ENCODE data around the gene CACNB4. TPM values are rescaled to one million over a fixed set of nuclear protein-coding genes. Genes with fewer than 3 reads are reported as not detected.
A peak's percentile ranks its signal among the peaks of the same experiment; 100 is the strongest.

The CACNB4 gene
- total RNA-seq, 1 donor from 2014 or later, result 11.4 TPM

GRCh38 chr2:151991010-151991409 lies 107.8 kb downstream of the CACNB4 start:
- intact Hi-C loops (cut with DNase I), result no loop called here
- ATAC-seq, result no peak

GRCh38 chr2:151989378-151989777 lies 109.5 kb downstream of the CACNB4 start:
- DNase-seq (ENCODE audit: low spot score), result no peak
- intact Hi-C loops (cut with DNase I), result no loop called here
- ATAC-seq, result no peak

More at GRCh38 chr2:151991010-151991409, 107.8 kb downstream of the CACNB4 start:
- no peak for DNase-seq (ENCODE audit: low spot score)

GRCh38 chr2:151987484-151987883 lies 111.4 kb downstream of the CACNB4 start:
- DNase-seq (ENCODE audit: low spot score) (no peak), ATAC-seq (no peak)
- intact Hi-C loops (cut with DNase I), result no loop called here

GRCh38 chr2:151984424-151985083 lies 114.3 kb downstream of the CACNB4 start:
- ATAC-seq, result no peak
- intact Hi-C loops (cut with DNase I), result no loop called here

GRCh38 chr2:151983221-151983620 lies 115.6 kb downstream of the CACNB4 start:
- ATAC-seq (no peak), DNase-seq (ENCODE audit: low spot score) (no peak)
- intact Hi-C loops (cut with DNase I), result no loop called here

More at GRCh38 chr2:151984424-151985083, 114.3 kb downstream of the CACNB4 start:
- no peak for DNase-seq (ENCODE audit: low spot score)

GRCh38 chr2:151981886-151982285 lies 117.0 kb downstream of the CACNB4 start:
- intact Hi-C loops (cut with DNase I), result no loop called here
- no peak for ATAC-seq
- no peak for DNase-seq (ENCODE audit: low spot score)

GRCh38 chr2:151979694-151980093 lies 119.2 kb downstream of the CACNB4 start:
- intact Hi-C loops (cut with DNase I), result no loop called here
- DNase-seq (ENCODE audit: low spot score) (no peak), ATAC-seq (no peak)

GRCh38 chr2:151978709-151979108 lies 120.1 kb downstream of the CACNB4 start:
- intact Hi-C loops (cut with DNase I), result no loop called here
- ATAC-seq, result peak; percentile 32
- DNase-seq (ENCODE audit: low spot score), result no peak

GRCh38 chr2:151977631-151978030 lies 121.2 kb downstream of the CACNB4 start:
- ATAC-seq (no peak), DNase-seq (ENCODE audit: low spot score) (no peak)
- intact Hi-C loops (cut with DNase I), result no loop called here

GRCh38 chr2:151976945-151977353 lies 121.9 kb downstream of the CACNB4 start:
- intact Hi-C loops (cut with DNase I), result no loop called here
- ATAC-seq (no peak), DNase-seq (ENCODE audit: low spot score) (no peak)

- ATAC-seq, result no peak
- intact Hi-C loops (cut with DNase I), result no loop called here
- no peak for DNase-seq (ENCODE audit: low spot score)
These were observed 123.1 kb downstream of the CACNB4 start for GRCh38 chr2:151975460-151976414.

- no peak for ATAC-seq
- DNase-seq (ENCODE audit: low spot score), result no peak
These were observed 123.9 kb downstream of the CACNB4 start for GRCh38 chr2:151974988-151975387.

GRCh38 chr2:151973901-151974199 lies 125.0 kb downstream of the CACNB4 start:
- peak; percentile 60 for DNase-seq (ENCODE audit: low spot score)
- intact Hi-C loops (cut with DNase I), result no loop called here
- peak; percentile 91 for ATAC-seq

More at GRCh38 chr2:151974988-151975387, 123.9 kb downstream of the CACNB4 start:
- intact Hi-C loops (cut with DNase I), result no loop called here

- peak; percentile 55 for ATAC-seq
- intact Hi-C loops (cut with DNase I), result no loop called here
- DNase-seq (ENCODE audit: low spot score), result no peak
These were observed 125.6 kb downstream of the CACNB4 start for GRCh38 chr2:151973013-151973900.

- DNase-seq (ENCODE audit: low spot score) (no peak), ATAC-seq (no peak)
- intact Hi-C loops (cut with DNase I), result no loop called here
These were observed 126.4 kb downstream of the CACNB4 start for GRCh38 chr2:151972241-151973012.

GRCh38 chr2:151971301-151972051 lies 127.4 kb downstream of the CACNB4 start:
- intact Hi-C loops (cut with DNase I), result no loop called here
- no peak for ATAC-seq
- DNase-seq (ENCODE audit: low spot score), result no peak

- intact Hi-C loops (cut with DNase I), result no loop called here
These were observed 129.9 kb downstream of the CACNB4 start for GRCh38 chr2:151968770-151969470.

More at GRCh38 chr2:151968770-151969470, 129.9 kb downstream of the CACNB4 start:
- no peak for DNase-seq (ENCODE audit: low spot score)
- no peak for ATAC-seq
